Keratinocyte (primary cell): ENCODE results near the gene UTF1. TPM values are rescaled to one million over a fixed set of nuclear protein-coding genes. Genes with fewer than 3 reads are reported as not detected.

Experiments
- DNase-seq: peaks from one replicate; pipeline ENCODE4 v3.0.0-alpha.2; 2011; ENCODE audit warnings: low read depth, missing footprints, low spot score
- FAIRE-seq: peaks from 2 replicates; lab custom pipeline; 2011; peaks lifted over from hg19 to GRCh38; lab: Jason Lieb, UNC
- H2AFZ ChIP-seq: 2 replicates; pipeline ENCODE4 v1.6.0; 2012; ENCODE audit warnings: low read length, control low read depth, inconsistent platforms; ENCODE audit not compliant: control insufficient read depth
- H3K27ac ChIP-seq: 2 replicates; pipeline ENCODE4 v1.5.1; 2011; ENCODE audit warnings: low read length; ENCODE audit not compliant: control insufficient read depth, insufficient read depth
- H3K27me3 ChIP-seq: 3 replicates; pipeline ENCODE4 v1.6.0; 2011; ENCODE audit warnings: low read length; ENCODE audit not compliant: control insufficient read depth, insufficient read depth; ENCODE audit errors: extremely low read depth
- H3K36me3 ChIP-seq, 2 experiments: 2 replicates in 1 of 2; 3 replicates in 1 of 2; pipeline ENCODE4 v1.5.1; 2011; ENCODE audit warnings: low read length in 2 of 2, mild to moderate bottlenecking in 1 of 2; ENCODE audit not compliant: control insufficient read depth in 2 of 2, insufficient read depth in 2 of 2; ENCODE audit errors: extremely low read depth in 1 of 2
- H3K4me1 ChIP-seq: 3 replicates; pipeline ENCODE4 v1.5.1; 2011; ENCODE audit warnings: low read length; ENCODE audit not compliant: control insufficient read depth, insufficient read depth; ENCODE audit errors: extremely low read depth
- H3K4me2 ChIP-seq: 3 replicates; pipeline ENCODE4 v1.6.0; 2011; ENCODE audit warnings: low read depth, low read length; ENCODE audit not compliant: control insufficient read depth, insufficient read depth; ENCODE audit errors: extremely low read depth
- H3K4me3 ChIP-seq, 3 experiments: fragments of 200-600 bp in 1 of 3; sonication (generic) in 1 of 3; 2 replicates in 2 of 3; 3 replicates in 1 of 3; pipeline ENCODE4 v1.5.1; 2011 to 2016; ENCODE audit warnings: low read length in 3 of 3, mild to moderate bottlenecking in 3 of 3, control low read depth in 2 of 3, inconsistent platforms in 1 of 3, low read depth in 1 of 3, mixed read lengths in 1 of 3, mixed run types in 1 of 3, moderate library complexity in 1 of 3; ENCODE audit not compliant: control insufficient read depth in 2 of 3, insufficient read depth in 2 of 3; ENCODE audit errors: extremely low read depth in 1 of 3
- H3K79me2 ChIP-seq: 2 replicates; pipeline ENCODE4 v1.6.0; 2012; ENCODE audit warnings: low read length; ENCODE audit not compliant: control insufficient read depth, insufficient read depth
- H3K9ac ChIP-seq: 3 replicates; pipeline ENCODE4 v1.6.0; 2011; ENCODE audit warnings: low read length; ENCODE audit not compliant: control insufficient read depth, insufficient read depth; ENCODE audit errors: extremely low read depth
- H3K9me1 ChIP-seq: 3 replicates; pipeline ENCODE4 v1.6.0; 2011; ENCODE audit warnings: low read length; ENCODE audit not compliant: control insufficient read depth, insufficient read depth; ENCODE audit errors: extremely low read depth
- H3K9me3 ChIP-seq: 2 replicates; pipeline ENCODE4 v1.5.1; 2012; ENCODE audit warnings: low read depth, low read length; ENCODE audit not compliant: control insufficient read depth
- H4K20me1 ChIP-seq: 3 replicates; pipeline ENCODE4 v1.6.0; 2011; ENCODE audit warnings: low read length; ENCODE audit not compliant: control insufficient read depth, insufficient read depth; ENCODE audit errors: extremely low read depth
- CTCF ChIP-seq, 3 experiments: IDR thresholded peaks in 1 of 3; conservative IDR thresholded peaks in 1 of 3; optimal IDR thresholded peaks in 1 of 3; 2 replicates in 2 of 3; 3 replicates in 1 of 3; pipeline versions ENCODE3 to v1.5.1; 2011; ENCODE audit warnings: low read length in 3 of 3, mild to moderate bottlenecking in 3 of 3, moderate library complexity in 2 of 3, control low read depth in 1 of 3, inconsistent platforms in 1 of 3; ENCODE audit not compliant: insufficient read depth in 2 of 3; ENCODE audit errors: extremely low read depth in 1 of 3
- EZH2 ChIP-seq: IDR thresholded peaks from one replicate; pipeline ENCODE4 v1.6.1; 2012; ENCODE audit warnings: inconsistent platforms, mild to moderate bottlenecking, low read length, moderate library complexity
- dilution Hi-C: fragments of 300-500 bp; cut with MboI; formaldehyde crosslinking; loops from one replicate; pipeline ENCODE4 v1.7.0; 2020; ENCODE audit warnings: low sequenced_read_pairs; ENCODE audit not compliant: extremely low pct_ligation_motif_present
- polyA plus RNA-seq, 5 experiments: library from polyadenylated mRNA; depleted of rRNA in 3 of 5; stranded (reverse) in 3 of 5; stranded (forward) in 1 of 5; unstranded in 1 of 5; fragments of >200 nt; gene quantifications; 1 replicate in 1 of 5; 2 replicates in 3 of 5; 3 replicates in 1 of 5; pipeline versions ENCODE4 v1.2.1 to v1.2.3, GENCODE V29; 2011 to 2012; ENCODE audit warnings: missing spikeins in 2 of 5, low read depth in 1 of 5, low replicate concordance in 1 of 5

The UTF1 gene
- polyA plus RNA-seq, 1 donor (not counting 4 experiments of a cell fraction or from before 2014, with no cell fraction given): not detected

- Histone ChIP-seq H3K36me3 (peaks cover 0 to 9% of the 10 kb centered on the region in 2 experiments), H3K27ac (peak overlapping the region; percentile 71), H3K27me3 (no peaks in the 10 kb centered on the region), H3K4me1 (peaks cover 44% of the 10 kb centered on the region), H3K4me2 (peak overlapping the region; percentile 33), H4K20me1 (peaks cover under 1% of the 10 kb centered on the region), H3K9ac (peak overlapping the region; percentile 59), H3K79me2 (no peaks in the 10 kb centered on the region), H2AFZ (no peak overlapping the region), H3K4me3 (no peak overlapping the region), H3K9me1 (no peaks in the 10 kb centered on the region), H3K9me3 (no peaks in the 10 kb centered on the region)
- no peak for DNase-seq
- FAIRE-seq: no peak
- TF ChIP-seq EZH2: no peak
- no peak for TF ChIP-seq CTCF (optimal IDR thresholded peaks at IDR 0.05 in 1 of 3, IDR thresholded peaks at IDR 0.05 in 1 of 3, conservative IDR thresholded peaks at IDR 0.05 in 1 of 3; ENCODE audit: extremely low read depth in 1 of 3, insufficient read depth in 2 of 3, low read length in 3 of 3)
- dilution Hi-C loops: no loop called here
These were observed 28.2 kb downstream of the UTF1 start for GRCh38 chr10:133258066-133258817.

- Histone ChIP-seq H3K9me3 (no peaks in the 10 kb centered on the region), H3K4me1 (peaks cover 52% of the 10 kb centered on the region), H3K27me3 (no peaks in the 10 kb centered on the region), H2AFZ (no peak overlapping the region), H3K9me1 (no peaks in the 10 kb centered on the region), H3K79me2 (no peaks in the 10 kb centered on the region), H3K4me3 (no peak overlapping the region), H3K36me3 (peaks cover 2 to 15% of the 10 kb centered on the region in 2 experiments), H3K9ac (peak overlapping the region; percentile 68), H3K27ac (peak overlapping the region; percentile 71), H3K4me2 (peak overlapping the region; percentile 70), H4K20me1 (peaks cover 4% of the 10 kb centered on the region)
- no peak for TF ChIP-seq EZH2
- TF ChIP-seq CTCF (optimal IDR thresholded peaks at IDR 0.05 in 1 of 3, IDR thresholded peaks at IDR 0.05 in 1 of 3, conservative IDR thresholded peaks at IDR 0.05 in 1 of 3; ENCODE audit: extremely low read depth in 1 of 3, insufficient read depth in 2 of 3, low read length in 3 of 3): no peak
- DNase-seq (peak; percentile 97), FAIRE-seq (peak; percentile 100)
- dilution Hi-C loops: no loop called here
These were observed 29.0 kb downstream of the UTF1 start for GRCh38 chr10:133258818-133259601.
